ENCODE data around the gene SLC9B2. TPM values are rescaled to one million over a fixed set of nuclear protein-coding genes. Genes with fewer than 3 reads are reported as not detected.
A peak's percentile ranks its signal among the peaks of the same experiment; 100 is the strongest.
"Not testable (repeated sequence)": the region's sequence is repeated elsewhere in the genome, so short reads cannot be mapped to it uniquely, and the experiment has no call there.

Gene SLC9B2
- total and polyA plus RNA-seq, 5 donors from 2014 or later: 9.7 to 24.1 (median 14.2) TPM

GRCh38 chr4:103012060-103012459 is 64.5 kb downstream of the SLC9B2 start:
- no peaks in the 10 kb centered on the region for H3K9me3 Mint-ChIP-seq
- no peaks in the 10 kb centered on the region for H3K4me1 ChIP-seq (ENCODE audit: control insufficient read depth, insufficient read depth, low read length, poor library complexity, severe bottlenecking)
- H3K4me1 Mint-ChIP-seq: peaks cover 0 to 2% (median 0%) of the 10 kb centered on the region in 4 donors
- no peaks in the 10 kb centered on the region for H3K36me3 ChIP-seq (ENCODE audit: control insufficient read depth, insufficient read depth, low read length)
- no peak for DNase-seq
- H3K27me3 Mint-ChIP-seq: no peaks in the 10 kb centered on the region
- no peaks in the 10 kb centered on the region for H3K27me3 ChIP-seq (ENCODE audit: control insufficient read depth, insufficient read depth, low read length)
- no peaks in the 10 kb centered on the region for H3K9me3 ChIP-seq (ENCODE audit: control insufficient read depth in 2 of 2, low read length in 2 of 2)
- no peaks in the 10 kb centered on the region for H3K36me3 Mint-ChIP-seq
- H3K4me3 Mint-ChIP-seq: no peak overlapping the region
- no peak for ATAC-seq (ENCODE audit: low read depth in 2 of 2)
- peak overlapping the region in 1 of 3 donors; percentile 9 for H3K27ac Mint-ChIP-seq
- H3K27ac ChIP-seq (ENCODE audit: insufficient read depth, low read length, poor library complexity, severe bottlenecking): no peak overlapping the region
- H3K4me3 ChIP-seq (ENCODE audit: low read depth, low read length): no peak overlapping the region

GRCh38 chr4:103011378-103012025 is 65.1 kb downstream of the SLC9B2 start:
- no peaks in the 10 kb centered on the region for H3K4me1 ChIP-seq (ENCODE audit: control insufficient read depth, insufficient read depth, low read length, poor library complexity, severe bottlenecking)
- ATAC-seq (ENCODE audit: low read depth in 2 of 2) (no peak), DNase-seq (no peak)
- Mint-ChIP-seq H3K9me3 (no peaks in the 10 kb centered on the region), H3K36me3 (no peaks in the 10 kb centered on the region), H3K27ac (peak overlapping the region in 2 of 3 donors; percentile 9 to 15), H3K4me1 (peaks cover 0 to 2% (median 0%) of the 10 kb centered on the region in 4 donors), H3K4me3 (no peak overlapping the region), H3K27me3 (no peaks in the 10 kb centered on the region)
- no peaks in the 10 kb centered on the region for H3K9me3 ChIP-seq (ENCODE audit: control insufficient read depth in 2 of 2, low read length in 2 of 2)
- no peaks in the 10 kb centered on the region for H3K36me3 ChIP-seq (ENCODE audit: control insufficient read depth, insufficient read depth, low read length)
- H3K27ac ChIP-seq (ENCODE audit: insufficient read depth, low read length, poor library complexity, severe bottlenecking): no peak overlapping the region
- no peaks in the 10 kb centered on the region for H3K27me3 ChIP-seq (ENCODE audit: control insufficient read depth, insufficient read depth, low read length)
- H3K4me3 ChIP-seq (ENCODE audit: low read depth, low read length): no peak overlapping the region

GRCh38 chr4:103010804-103011203 is 65.8 kb downstream of the SLC9B2 start:
- no peak overlapping the region for H3K4me3 Mint-ChIP-seq
- H3K27me3 Mint-ChIP-seq: no peaks in the 10 kb centered on the region
- no peak for ATAC-seq (ENCODE audit: low read depth in 2 of 2)
- Histone ChIP-seq H3K9me3 (ENCODE audit: control insufficient read depth in 2 of 2, low read length in 2 of 2) (no peaks in the 10 kb centered on the region), H3K27me3 (ENCODE audit: control insufficient read depth, insufficient read depth, low read length) (no peaks in the 10 kb centered on the region), H3K27ac (ENCODE audit: insufficient read depth, low read length, poor library complexity, severe bottlenecking) (no peak overlapping the region), H3K36me3 (ENCODE audit: control insufficient read depth, insufficient read depth, low read length) (no peaks in the 10 kb centered on the region), H3K4me3 (ENCODE audit: low read depth, low read length) (no peak overlapping the region), H3K4me1 (ENCODE audit: control insufficient read depth, insufficient read depth, low read length, poor library complexity, severe bottlenecking) (no peaks in the 10 kb centered on the region)
- peaks cover 0 to 2% (median 0%) of the 10 kb centered on the region in 4 donors for H3K4me1 Mint-ChIP-seq
- DNase-seq: no peak
- no peaks in the 10 kb centered on the region for H3K36me3 Mint-ChIP-seq
- no peaks in the 10 kb centered on the region for H3K9me3 Mint-ChIP-seq
- no peak overlapping the region for H3K27ac Mint-ChIP-seq

GRCh38 chr4:103008875-103009729 is 67.5 kb downstream of the SLC9B2 start:
- H3K36me3 Mint-ChIP-seq: no peaks in the 10 kb centered on the region

GRCh38 chr4:103002551-103002950 is 74.0 kb downstream of the SLC9B2 start:
- Mint-ChIP-seq H3K27ac (no peak overlapping the region), H3K36me3 (peaks cover 8% of the 10 kb centered on the region), H3K4me3 (no peak overlapping the region), H3K9me3 (peaks cover 0 to 7% (median 0%) of the 10 kb centered on the region in 7 donors), H3K27me3 (peaks cover 8% of the 10 kb centered on the region), H3K4me1 (no peaks in the 10 kb centered on the region)
- Histone ChIP-seq H3K27me3 (ENCODE audit: control insufficient read depth, insufficient read depth, low read length) (no peaks in the 10 kb centered on the region), H3K36me3 (ENCODE audit: control insufficient read depth, insufficient read depth, low read length) (no peaks in the 10 kb centered on the region), H3K4me1 (ENCODE audit: control insufficient read depth, insufficient read depth, low read length, poor library complexity, severe bottlenecking) (no peaks in the 10 kb centered on the region), H3K4me3 (ENCODE audit: low read depth, low read length) (no peak overlapping the region), H3K27ac (ENCODE audit: insufficient read depth, low read length, poor library complexity, severe bottlenecking) (no peak overlapping the region), H3K9me3 (ENCODE audit: control insufficient read depth in 2 of 2, low read length in 2 of 2) (no peaks in the 10 kb centered on the region)
- no peak for DNase-seq
- no peak for ATAC-seq (ENCODE audit: low read depth in 2 of 2)

More at GRCh38 chr4:103008875-103009729, 67.5 kb downstream of the SLC9B2 start:
- DNase-seq (peak in 2 of 3 donors; percentile 66 to 85), ATAC-seq (ENCODE audit: low read depth in 2 of 2) (peak; percentile 87)
- Histone ChIP-seq H3K27me3 (ENCODE audit: control insufficient read depth, insufficient read depth, low read length) (no peaks in the 10 kb centered on the region), H3K36me3 (ENCODE audit: control insufficient read depth, insufficient read depth, low read length) (no peaks in the 10 kb centered on the region), H3K4me1 (ENCODE audit: control insufficient read depth, insufficient read depth, low read length, poor library complexity, severe bottlenecking) (no peaks in the 10 kb centered on the region), H3K9me3 (ENCODE audit: control insufficient read depth in 2 of 2, low read length in 2 of 2) (no peaks in the 10 kb centered on the region), H3K27ac (ENCODE audit: insufficient read depth, low read length, poor library complexity, severe bottlenecking) (no peak overlapping the region), H3K4me3 (ENCODE audit: low read depth, low read length) (no peak overlapping the region)
- Mint-ChIP-seq H3K9me3 (no peaks in the 10 kb centered on the region), H3K4me3 (no peak overlapping the region), H3K27me3 (peaks cover 5% of the 10 kb centered on the region), H3K4me1 (peaks cover 0 to 2% (median 0%) of the 10 kb centered on the region in 4 donors), H3K27ac (no peak overlapping the region)

- H3K27ac ChIP-seq (ENCODE audit: insufficient read depth, low read length, poor library complexity, severe bottlenecking): no peak overlapping the region
- Mint-ChIP-seq H3K36me3 (peaks cover 7% of the 10 kb centered on the region), H3K4me3 (no peak overlapping the region), H3K27me3 (no peaks in the 10 kb centered on the region), H3K4me1 (peaks cover 0 to 5% (median 1%) of the 10 kb centered on the region in 4 donors), H3K9me3 (peaks cover 0 to 8% (median 2%) of the 10 kb centered on the region in 7 donors), H3K27ac (no peak overlapping the region)
- no peak overlapping the region for H3K4me3 ChIP-seq (ENCODE audit: low read depth, low read length)
- no peak for ATAC-seq (ENCODE audit: low read depth in 2 of 2)
- DNase-seq: no peak
- H3K9me3 ChIP-seq (ENCODE audit: control insufficient read depth in 2 of 2, low read length in 2 of 2): peaks cover 2 to 10% of the 10 kb centered on the region in 2 experiments
- no peaks in the 10 kb centered on the region for H3K27me3 ChIP-seq (ENCODE audit: control insufficient read depth, insufficient read depth, low read length)
- no peaks in the 10 kb centered on the region for H3K4me1 ChIP-seq (ENCODE audit: control insufficient read depth, insufficient read depth, low read length, poor library complexity, severe bottlenecking)
- H3K36me3 ChIP-seq (ENCODE audit: control insufficient read depth, insufficient read depth, low read length): no peaks in the 10 kb centered on the region
Measured at GRCh38 chr4:102994803-102995202, 81.8 kb downstream of the SLC9B2 start.

GRCh38 chr4:102993985-102994384 is 82.6 kb downstream of the SLC9B2 start:
- not testable (repeated sequence) for ATAC-seq (ENCODE audit: low read depth in 2 of 2); H3K4me3 ChIP-seq (ENCODE audit: low read depth, low read length); H3K27me3 ChIP-seq (ENCODE audit: control insufficient read depth, insufficient read depth, low read length); H3K36me3 Mint-ChIP-seq; DNase-seq; H3K4me1 ChIP-seq (ENCODE audit: control insufficient read depth, insufficient read depth, low read length, poor library complexity, severe bottlenecking); H3K36me3 ChIP-seq (ENCODE audit: control insufficient read depth, insufficient read depth, low read length); H3K27ac Mint-ChIP-seq; H3K9me3 ChIP-seq (ENCODE audit: control insufficient read depth in 2 of 2, low read length in 2 of 2); H3K4me3 Mint-ChIP-seq; H3K9me3 Mint-ChIP-seq; H3K27me3 Mint-ChIP-seq; H3K4me1 Mint-ChIP-seq; H3K27ac ChIP-seq (ENCODE audit: insufficient read depth, low read length, poor library complexity, severe bottlenecking)
